Measurements from ENCODE around the gene SYT6. TPM values are rescaled to one million over a fixed set of nuclear protein-coding genes. Genes with fewer than 3 reads are reported as not detected.

The SYT6 gene
- total and polyA plus RNA-seq, 7 experiments from 2014 or later: not detected

DNA sequence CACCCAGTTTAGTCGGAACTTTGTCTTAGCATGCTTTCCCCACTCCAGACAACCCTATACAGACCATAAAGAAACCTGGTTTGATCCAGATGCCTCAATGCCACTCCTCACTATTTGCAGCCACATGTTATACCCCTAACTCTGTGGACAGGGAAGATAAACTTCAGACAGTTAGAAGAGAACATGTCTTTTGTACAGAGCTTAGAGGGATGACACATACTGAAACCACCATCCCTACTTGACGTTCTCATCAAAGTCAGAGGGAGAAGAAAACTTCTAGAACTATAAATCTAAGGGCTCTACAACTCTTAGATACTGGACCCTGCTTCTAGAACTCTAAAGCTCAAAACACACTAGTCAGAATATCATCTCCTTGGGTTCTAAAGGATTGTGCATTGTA is 3.7 kb downstream of the SYT6 start:
- H3K4me1 ChIP-seq (ENCODE audit: control insufficient read depth in 2 of 2, insufficient read depth in 2 of 2, low read length in 2 of 2): peaks cover 6 to 16% of the 10 kb centered on the region in 2 donors
- no peaks in the 10 kb centered on the region for H3K9me3 ChIP-seq (ENCODE audit: control insufficient read depth in 2 of 3, low read length in 3 of 3)
- H3K27ac Mint-ChIP-seq: no peak overlapping the region
- peaks cover 5 to 13% (median 11%) of the 10 kb centered on the region in 7 donors for H3K4me1 Mint-ChIP-seq
- H3K4me3 ChIP-seq (ENCODE audit: low read length): no peak overlapping the region
- intact Hi-C loops (cut with micrococcal nuclease): no loop called here
- peaks cover 0 to 4% (median 0%) of the 10 kb centered on the region in 5 donors for H3K36me3 Mint-ChIP-seq
- H3K27me3 Mint-ChIP-seq: peaks cover 58 to 76% (median 65%) of the 10 kb centered on the region in 5 donors
- H3K36me3 ChIP-seq (ENCODE audit: control insufficient read depth in 2 of 3, insufficient read depth in 3 of 3, low read length in 3 of 3): no peaks in the 10 kb centered on the region
- no peak for ATAC-seq
- POLR2A ChIA-PET: no interaction called here
- CTCF ChIA-PET: no interaction called here
- peaks cover 7 to 16% of the 10 kb centered on the region in 2 donors for H3K27me3 ChIP-seq (ENCODE audit: control insufficient read depth in 2 of 2, insufficient read depth in 2 of 2, low read length in 2 of 2)
- peaks cover 0 to 2% (median 0%) of the 10 kb centered on the region in 11 donors for H3K9me3 Mint-ChIP-seq
- no peak overlapping the region for H3K27ac ChIP-seq (ENCODE audit: low read depth, low read length)
- no peak overlapping the region for H3K4me3 Mint-ChIP-seq
- DNase-seq: no peak

DNA sequence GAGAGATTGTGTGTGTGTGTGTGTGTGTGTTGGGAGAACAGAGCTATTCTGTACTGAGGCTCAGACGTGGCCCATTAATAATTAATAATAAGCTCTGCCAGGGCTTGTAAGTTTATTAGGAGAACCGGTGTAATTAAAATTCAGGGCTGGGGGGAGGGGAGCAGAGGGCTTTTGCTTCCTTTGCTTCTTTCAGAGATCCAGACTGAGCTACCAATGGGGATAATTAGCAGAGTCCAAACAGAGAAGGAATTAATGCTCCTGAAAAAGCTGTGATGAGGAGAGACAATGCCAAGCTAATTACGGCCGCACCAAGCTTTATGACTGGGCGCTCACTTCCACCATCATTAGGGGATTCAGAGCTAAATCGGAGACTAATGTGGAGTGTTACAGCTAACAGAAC is 4.5 kb downstream of the SYT6 start:
- H3K36me3 Mint-ChIP-seq: peaks cover 0 to 4% (median 0%) of the 10 kb centered on the region in 5 donors
- ChIA-PET CTCF (interaction anchor here (0.6 kb wide), 1 partner anchor 327 kb away, joined by 3 read pairs; no protein-coding TSS in a partner anchor), POLR2A (no interaction called here)
- H3K4me3 ChIP-seq (ENCODE audit: low read length): no peak overlapping the region
- H3K27ac ChIP-seq (ENCODE audit: low read depth, low read length): no peak overlapping the region
- intact Hi-C loops (cut with micrococcal nuclease): no loop called here
- H3K9me3 Mint-ChIP-seq: peaks cover 0 to 2% (median 0%) of the 10 kb centered on the region in 11 donors
- ATAC-seq: no peak
- no peak overlapping the region for H3K4me3 Mint-ChIP-seq
- peaks cover 51 to 70% (median 61%) of the 10 kb centered on the region in 5 donors for H3K27me3 Mint-ChIP-seq
- peaks cover 7 to 10% of the 10 kb centered on the region in 2 donors for H3K27me3 ChIP-seq (ENCODE audit: control insufficient read depth in 2 of 2, insufficient read depth in 2 of 2, low read length in 2 of 2)
- no peak overlapping the region for H3K27ac Mint-ChIP-seq
- no peak for DNase-seq
- peaks cover 4 to 13% of the 10 kb centered on the region in 2 donors for H3K4me1 ChIP-seq (ENCODE audit: control insufficient read depth in 2 of 2, insufficient read depth in 2 of 2, low read length in 2 of 2)
- H3K4me1 Mint-ChIP-seq: peaks cover 3 to 5% (median 4%) of the 10 kb centered on the region in 7 donors
- no peaks in the 10 kb centered on the region for H3K36me3 ChIP-seq (ENCODE audit: control insufficient read depth in 2 of 3, insufficient read depth in 3 of 3, low read length in 3 of 3)
- H3K9me3 ChIP-seq (ENCODE audit: control insufficient read depth in 2 of 3, low read length in 3 of 3): no peaks in the 10 kb centered on the region

GRCh38 chr1:114145504-114146151 is 8.0 kb downstream of the SYT6 start:
- CTCF ChIA-PET: no interaction called here

GRCh38 chr1:114144016-114144415 is 9.7 kb downstream of the SYT6 start:
- DNase-seq (no peak), ATAC-seq (no peak)
- Mint-ChIP-seq H3K27me3 (peaks cover 15 to 43% (median 25%) of the 10 kb centered on the region in 5 donors), H3K27ac (no peak overlapping the region), H3K4me3 (no peak overlapping the region), H3K36me3 (peaks cover 0 to 4% (median 0%) of the 10 kb centered on the region in 5 donors), H3K4me1 (no peaks in the 10 kb centered on the region), H3K9me3 (no peaks in the 10 kb centered on the region)
- no peaks in the 10 kb centered on the region for H3K27me3 ChIP-seq (ENCODE audit: control insufficient read depth in 2 of 2, insufficient read depth in 2 of 2, low read length in 2 of 2)
- CTCF ChIA-PET: no interaction called here
- intact Hi-C loops (cut with micrococcal nuclease): no loop called here
- no peaks in the 10 kb centered on the region for H3K36me3 ChIP-seq (ENCODE audit: control insufficient read depth in 2 of 3, insufficient read depth in 3 of 3, low read length in 3 of 3)
- no peaks in the 10 kb centered on the region for H3K4me1 ChIP-seq (ENCODE audit: control insufficient read depth in 2 of 2, insufficient read depth in 2 of 2, low read length in 2 of 2)
- H3K4me3 ChIP-seq (ENCODE audit: low read length): no peak overlapping the region
- POLR2A ChIA-PET: interaction anchor here (0.6 kb wide), 1 partner anchor 17 kb away, joined by 4 read pairs; no protein-coding TSS in a partner anchor
- H3K27ac ChIP-seq (ENCODE audit: low read depth, low read length): no peak overlapping the region
- no peaks in the 10 kb centered on the region for H3K9me3 ChIP-seq (ENCODE audit: control insufficient read depth in 2 of 3, low read length in 3 of 3)

More at GRCh38 chr1:114145504-114146151, 8.0 kb downstream of the SYT6 start:
- H3K36me3 ChIP-seq (ENCODE audit: control insufficient read depth in 2 of 3, insufficient read depth in 3 of 3, low read length in 3 of 3): no peaks in the 10 kb centered on the region
- H3K27me3 ChIP-seq (ENCODE audit: control insufficient read depth in 2 of 2, insufficient read depth in 2 of 2, low read length in 2 of 2): no peaks in the 10 kb centered on the region
- no peak overlapping the region for H3K4me3 Mint-ChIP-seq
- H3K4me1 Mint-ChIP-seq: no peaks in the 10 kb centered on the region
- no peaks in the 10 kb centered on the region for H3K9me3 Mint-ChIP-seq
- peaks cover 0 to 4% (median 0%) of the 10 kb centered on the region in 5 donors for H3K36me3 Mint-ChIP-seq
- no peaks in the 10 kb centered on the region for H3K9me3 ChIP-seq (ENCODE audit: control insufficient read depth in 2 of 3, low read length in 3 of 3)
- no peak overlapping the region for H3K27ac ChIP-seq (ENCODE audit: low read depth, low read length)
- peaks cover 31 to 58% (median 41%) of the 10 kb centered on the region in 5 donors for H3K27me3 Mint-ChIP-seq
- intact Hi-C loops (cut with micrococcal nuclease): no loop called here
- DNase-seq (no peak), ATAC-seq (no peak)
- no peak overlapping the region for H3K4me3 ChIP-seq (ENCODE audit: low read length)
- H3K27ac Mint-ChIP-seq: no peak overlapping the region
- H3K4me1 ChIP-seq (ENCODE audit: control insufficient read depth in 2 of 2, insufficient read depth in 2 of 2, low read length in 2 of 2): no peaks in the 10 kb centered on the region
- POLR2A ChIA-PET: no interaction called here

DNA sequence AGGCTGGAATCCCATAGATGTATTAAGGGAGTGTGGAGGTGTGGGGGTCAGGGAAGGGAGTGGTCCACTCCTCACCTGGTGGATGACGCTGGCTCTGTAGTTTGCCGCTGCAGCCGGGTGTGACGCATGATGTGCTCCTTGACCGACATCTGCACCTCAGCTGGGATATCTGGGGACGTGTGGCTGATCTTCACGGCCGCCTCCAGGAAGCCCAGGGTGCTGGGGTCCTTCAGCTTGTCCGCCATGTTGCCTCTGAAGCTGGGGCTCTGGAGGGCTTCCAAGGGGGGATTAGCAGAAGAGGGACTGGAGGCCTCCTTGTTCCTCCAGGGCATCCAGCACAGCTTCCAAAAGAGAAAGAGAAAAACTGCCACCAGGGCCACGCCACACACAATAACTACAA is 14.1 kb downstream of the SYT6 start:
- intact Hi-C loops (cut with micrococcal nuclease): no loop called here
- Mint-ChIP-seq H3K9me3 (no peaks in the 10 kb centered on the region), H3K27me3 (peaks cover under 1 to 17% (median 14%) of the 10 kb centered on the region in 5 donors), H3K27ac (no peak overlapping the region), H3K4me1 (no peaks in the 10 kb centered on the region), H3K4me3 (no peak overlapping the region), H3K36me3 (no peaks in the 10 kb centered on the region)
- no peaks in the 10 kb centered on the region for H3K36me3 ChIP-seq (ENCODE audit: control insufficient read depth in 2 of 3, insufficient read depth in 3 of 3, low read length in 3 of 3)
- POLR2A ChIA-PET: no interaction called here
- DNase-seq (no peak), ATAC-seq (no peak)
- no peaks in the 10 kb centered on the region for H3K9me3 ChIP-seq (ENCODE audit: control insufficient read depth in 2 of 3, low read length in 3 of 3)
- no peak overlapping the region for H3K4me3 ChIP-seq (ENCODE audit: low read length)
- no peaks in the 10 kb centered on the region for H3K4me1 ChIP-seq (ENCODE audit: control insufficient read depth in 2 of 2, insufficient read depth in 2 of 2, low read length in 2 of 2)
- no peak overlapping the region for H3K27ac ChIP-seq (ENCODE audit: low read depth, low read length)
- CTCF ChIA-PET: no interaction called here
- H3K27me3 ChIP-seq (ENCODE audit: control insufficient read depth in 2 of 2, insufficient read depth in 2 of 2, low read length in 2 of 2): no peaks in the 10 kb centered on the region

DNA sequence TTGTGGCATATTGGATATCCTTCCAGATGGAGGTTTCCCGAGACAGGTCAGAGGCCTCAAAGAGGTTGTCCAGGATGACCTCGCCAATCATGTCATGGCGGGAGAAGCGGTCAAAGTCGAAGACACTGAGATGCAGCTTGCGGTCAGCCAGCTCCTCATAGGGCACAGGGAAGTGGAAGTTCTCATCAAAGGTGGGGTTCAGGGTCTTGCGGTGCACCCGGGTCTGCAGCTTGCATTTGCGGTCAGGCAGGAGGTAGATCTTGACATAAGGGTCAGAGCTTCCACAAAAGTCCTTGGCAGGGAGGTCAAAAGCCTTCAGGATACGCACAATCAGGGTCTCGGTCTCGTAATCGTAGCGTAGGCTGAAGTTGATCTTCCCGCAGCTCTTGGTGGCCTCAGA is 16.2 kb downstream of the SYT6 start:
- Mint-ChIP-seq H3K4me1 (no peaks in the 10 kb centered on the region), H3K27ac (no peak overlapping the region), H3K9me3 (no peaks in the 10 kb centered on the region), H3K27me3 (peaks cover 7 to 16% (median 13%) of the 10 kb centered on the region in 5 donors), H3K4me3 (no peak overlapping the region), H3K36me3 (no peaks in the 10 kb centered on the region)
- Histone ChIP-seq H3K27me3 (ENCODE audit: control insufficient read depth in 2 of 2, insufficient read depth in 2 of 2, low read length in 2 of 2) (no peaks in the 10 kb centered on the region), H3K4me1 (ENCODE audit: control insufficient read depth in 2 of 2, insufficient read depth in 2 of 2, low read length in 2 of 2) (no peaks in the 10 kb centered on the region), H3K4me3 (ENCODE audit: low read length) (no peak overlapping the region), H3K27ac (ENCODE audit: low read depth, low read length) (no peak overlapping the region), H3K36me3 (ENCODE audit: control insufficient read depth in 2 of 3, insufficient read depth in 3 of 3, low read length in 3 of 3) (no peaks in the 10 kb centered on the region), H3K9me3 (ENCODE audit: control insufficient read depth in 2 of 3, low read length in 3 of 3) (no peaks in the 10 kb centered on the region)
- ATAC-seq (no peak), DNase-seq (no peak)
- intact Hi-C loops (cut with micrococcal nuclease): no loop called here
- POLR2A ChIA-PET: no interaction called here
- CTCF ChIA-PET: no interaction called here

GRCh38 chr1:114135786-114136185 is 17.9 kb downstream of the SYT6 start:
- no peaks in the 10 kb centered on the region for H3K9me3 Mint-ChIP-seq

More at GRCh38 chr1:114135786-114136185, 17.9 kb downstream of the SYT6 start:
- ATAC-seq (no peak), DNase-seq (no peak)
- POLR2A ChIA-PET: no interaction called here
- Histone ChIP-seq H3K27me3 (ENCODE audit: control insufficient read depth in 2 of 2, insufficient read depth in 2 of 2, low read length in 2 of 2) (no peaks in the 10 kb centered on the region), H3K9me3 (ENCODE audit: control insufficient read depth in 2 of 3, low read length in 3 of 3) (no peaks in the 10 kb centered on the region), H3K27ac (ENCODE audit: low read depth, low read length) (no peak overlapping the region), H3K36me3 (ENCODE audit: control insufficient read depth in 2 of 3, insufficient read depth in 3 of 3, low read length in 3 of 3) (no peaks in the 10 kb centered on the region), H3K4me1 (ENCODE audit: control insufficient read depth in 2 of 2, insufficient read depth in 2 of 2, low read length in 2 of 2) (no peaks in the 10 kb centered on the region), H3K4me3 (ENCODE audit: low read length) (no peak overlapping the region)
- intact Hi-C loops (cut with micrococcal nuclease): no loop called here
- H3K27me3 Mint-ChIP-seq: peaks cover 7 to 18% (median 11%) of the 10 kb centered on the region in 5 donors
- H3K4me3 Mint-ChIP-seq: no peak overlapping the region
- H3K27ac Mint-ChIP-seq: no peak overlapping the region
- peaks cover 0 to 4% (median 0%) of the 10 kb centered on the region in 7 donors for H3K4me1 Mint-ChIP-seq
- CTCF ChIA-PET: no interaction called here
- H3K36me3 Mint-ChIP-seq: no peaks in the 10 kb centered on the region

Measured in naive thymus-derived CD4-positive, alpha-beta T cell (primary cell).